GM20000 (cell line): ENCODE data around the gene SDC4.

Experiments
- DNase-seq: peaks from one replicate; pipeline ENCODE4 v3.0.0; 2012; ENCODE audit warnings: low spot score
- CTCF ChIP-seq: IDR thresholded peaks from 2 replicates; pipeline ENCODE4 v1.5.1; 2012; ENCODE audit warnings: mild to moderate bottlenecking, control low read depth; ENCODE audit errors: extremely low read depth, missing control alignments

SDC4 gene

GRCh38 chr20:45347936-45348778 is at the start of gene SDC4:
TSS of gene SDC4 (minus strand) at chr20:45348424. CDS start at chr20:45348384, 40 bp downstream.
- DNase-seq, result no peak
- no peak for TF ChIP-seq CTCF

GRCh38 chr20:45395114-45395415 is 46.8 kb upstream of the SDC4 start:
- TF ChIP-seq CTCF, result no peak
- DNase-seq, result no peak

- DNase-seq, result no peak
- TF ChIP-seq CTCF, result no peak
Observed at GRCh38 chr20:45394221-45395113, 46.2 kb upstream of the SDC4 start.

- no peak for TF ChIP-seq CTCF
- DNase-seq, result no peak
Observed at GRCh38 chr20:45392733-45393132, 44.5 kb upstream of the SDC4 start.

GRCh38 chr20:45391559-45391958 is 43.3 kb upstream of the SDC4 start:
- no peak for DNase-seq
- no peak for TF ChIP-seq CTCF

- no peak for DNase-seq
- no peak for TF ChIP-seq CTCF
Observed at GRCh38 chr20:45390931-45391330, 42.7 kb upstream of the SDC4 start.

GRCh38 chr20:45387274-45387673 is 39.0 kb upstream of the SDC4 start:
- no peak for TF ChIP-seq CTCF
- no peak for DNase-seq
